Measurements from ENCODE around the gene ZSCAN12. TPM values are rescaled to one million over a fixed set of nuclear protein-coding genes. Genes with fewer than 3 reads are reported as not detected.

The ZSCAN12 gene
- total RNA-seq, 2 donors from 2014 or later: 2.9 TPM

GRCh38 chr6:28340310-28341095 is 59.0 kb downstream of the ZSCAN12 start:
- ATAC-seq (no peak), DNase-seq (no peak)
- H3K4me1 Mint-ChIP-seq: no peaks in the 10 kb centered on the region
- H3K4me3 Mint-ChIP-seq: no peak overlapping the region
- H3K27me3 Mint-ChIP-seq: peaks cover 26% of the 10 kb centered on the region
- H3K9me3 ChIP-seq (ENCODE audit: control insufficient read depth, low read length, poor library complexity, severe bottlenecking): no peaks in the 10 kb centered on the region
- H3K27ac Mint-ChIP-seq: no peak overlapping the region
- no peaks in the 10 kb centered on the region for H3K36me3 Mint-ChIP-seq (ENCODE audit: low read depth)

- no peak for ATAC-seq
- no peak overlapping the region for H3K4me3 Mint-ChIP-seq
- H3K36me3 Mint-ChIP-seq (ENCODE audit: low read depth): no peaks in the 10 kb centered on the region
- no peaks in the 10 kb centered on the region for H3K9me3 ChIP-seq (ENCODE audit: control insufficient read depth, low read length, poor library complexity, severe bottlenecking)
- peaks cover 3% of the 10 kb centered on the region for H3K27me3 Mint-ChIP-seq
- peaks cover 2% of the 10 kb centered on the region for H3K4me1 Mint-ChIP-seq
- no peak for DNase-seq
- H3K27ac Mint-ChIP-seq: no peak overlapping the region
Measured at GRCh38 chr6:28337121-28337520, 62.4 kb downstream of the ZSCAN12 start.

GRCh38 chr6:28336284-28337120 is 63.0 kb downstream of the ZSCAN12 start:
- ATAC-seq (peak; percentile 24), DNase-seq (no peak)
- Mint-ChIP-seq H3K36me3 (ENCODE audit: low read depth) (no peaks in the 10 kb centered on the region), H3K4me1 (peaks cover 2% of the 10 kb centered on the region), H3K27me3 (no peaks in the 10 kb centered on the region), H3K4me3 (no peak overlapping the region), H3K27ac (no peak overlapping the region)
- no peaks in the 10 kb centered on the region for H3K9me3 ChIP-seq (ENCODE audit: control insufficient read depth, low read length, poor library complexity, severe bottlenecking)

- H3K27ac Mint-ChIP-seq: no peak within 1 kb of the TSS
- H3K4me3 Mint-ChIP-seq: no peak within 1 kb of the TSS
- DNase-seq: peak; percentile 54 to 68 (median 55)
- H3K4me1 Mint-ChIP-seq: peaks cover 2% of the 10 kb centered on the region
- H3K36me3 Mint-ChIP-seq (ENCODE audit: low read depth): no peaks in the 10 kb centered on the region
- no peaks in the 10 kb centered on the region for H3K27me3 Mint-ChIP-seq
- peak; percentile 94 for ATAC-seq
- no peaks in the 10 kb centered on the region for H3K9me3 ChIP-seq (ENCODE audit: control insufficient read depth, low read length, poor library complexity, severe bottlenecking)
Measured at GRCh38 chr6:28335564-28336283, 63.8 kb downstream of the ZSCAN12 start, which contains the start of gene ZSCAN31. ZSCAN31 (minus strand) TSS chr6:28336148; CDS start chr6:28329683, 6,465 bp downstream.

GRCh38 chr6:28335040-28335563 is 64.4 kb downstream of the ZSCAN12 start:
- no peak for DNase-seq
- Mint-ChIP-seq H3K27ac (no peak overlapping the region), H3K4me3 (no peak overlapping the region), H3K36me3 (ENCODE audit: low read depth) (no peaks in the 10 kb centered on the region), H3K27me3 (no peaks in the 10 kb centered on the region), H3K4me1 (peaks cover 2% of the 10 kb centered on the region)
- no peaks in the 10 kb centered on the region for H3K9me3 ChIP-seq (ENCODE audit: control insufficient read depth, low read length, poor library complexity, severe bottlenecking)
- no peak for ATAC-seq

- H3K27me3 Mint-ChIP-seq: no peaks in the 10 kb centered on the region
- ATAC-seq: no peak
- peaks cover 2% of the 10 kb centered on the region for H3K4me1 Mint-ChIP-seq
- DNase-seq: no peak
- no peak overlapping the region for H3K27ac Mint-ChIP-seq
- H3K9me3 ChIP-seq (ENCODE audit: control insufficient read depth, low read length, poor library complexity, severe bottlenecking): no peaks in the 10 kb centered on the region
- peak overlapping the region; percentile 2 for H3K4me3 Mint-ChIP-seq
- no peaks in the 10 kb centered on the region for H3K36me3 Mint-ChIP-seq (ENCODE audit: low read depth)
Measured at GRCh38 chr6:28334286-28335039, 65.1 kb downstream of the ZSCAN12 start.

- Mint-ChIP-seq H3K27ac (no peak overlapping the region), H3K4me3 (no peak overlapping the region), H3K4me1 (peaks cover 2% of the 10 kb centered on the region), H3K27me3 (no peaks in the 10 kb centered on the region), H3K36me3 (ENCODE audit: low read depth) (no peaks in the 10 kb centered on the region)
- H3K9me3 ChIP-seq (ENCODE audit: control insufficient read depth, low read length, poor library complexity, severe bottlenecking): no peaks in the 10 kb centered on the region
- DNase-seq: no peak
- no peak for ATAC-seq
Measured at GRCh38 chr6:28333599-28334018, 65.9 kb downstream of the ZSCAN12 start.

- H3K36me3 Mint-ChIP-seq (ENCODE audit: low read depth): no peaks in the 10 kb centered on the region
- H3K9me3 ChIP-seq (ENCODE audit: control insufficient read depth, low read length, poor library complexity, severe bottlenecking): no peaks in the 10 kb centered on the region
- no peak for DNase-seq
- ATAC-seq: no peak
- no peaks in the 10 kb centered on the region for H3K27me3 Mint-ChIP-seq
- H3K27ac Mint-ChIP-seq: no peak overlapping the region
- H3K4me1 Mint-ChIP-seq: peaks cover 2% of the 10 kb centered on the region
- no peak overlapping the region for H3K4me3 Mint-ChIP-seq
Measured at GRCh38 chr6:28333047-28333446, 66.5 kb downstream of the ZSCAN12 start.

- ATAC-seq: no peak
- no peak for DNase-seq
- peaks cover 6% of the 10 kb centered on the region for H3K9me3 ChIP-seq (ENCODE audit: control insufficient read depth, low read length, poor library complexity, severe bottlenecking)
- no peak overlapping the region for H3K27ac Mint-ChIP-seq
- peaks cover 2% of the 10 kb centered on the region for H3K4me1 Mint-ChIP-seq
- no peaks in the 10 kb centered on the region for H3K36me3 Mint-ChIP-seq (ENCODE audit: low read depth)
- H3K27me3 Mint-ChIP-seq: no peaks in the 10 kb centered on the region
- no peak overlapping the region for H3K4me3 Mint-ChIP-seq
Measured at GRCh38 chr6:28330041-28330440, 69.5 kb downstream of the ZSCAN12 start.

Other genes with a start within 250 kb of the ZSCAN12 start
- 1 to 10 TPM; 1.6 to 1.9 TPM for gene ZSCAN9, start 174.5 kb downstream of the ZSCAN12 start, total RNA-seq
- 1 to 10 TPM; 1.1 to 2.1 TPM for gene ZKSCAN4, start 147.5 kb downstream of the ZSCAN12 start, total RNA-seq
- gene NKAPL, start 140.4 kb downstream of the ZSCAN12 start, total RNA-seq: not detected
- gene ZSCAN26, start 132.6 kb downstream of the ZSCAN12 start, total RNA-seq: 10 to 100 TPM in 1 of 2 donors, 1 to 10 TPM in 1; 7.3 to 14.9 TPM
- 1 to 10 TPM; 1.1 to 1.3 TPM for gene PGBD1, start 118.2 kb downstream of the ZSCAN12 start, total RNA-seq
- gene ZSCAN31, start 63.6 kb downstream of the ZSCAN12 start, total RNA-seq: under 1 TPM; 0.77 to 0.86 TPM
- gene ZKSCAN3, start 49.8 kb downstream of the ZSCAN12 start, total RNA-seq: 1 to 10 TPM; 2.0 to 3.9 TPM
- gene ZSCAN23, start 43.7 kb upstream of the ZSCAN12 start, total RNA-seq: under 1 TPM; 0.12 to 0.52 TPM
- gene GPX6, start 116.0 kb upstream of the ZSCAN12 start, total RNA-seq: not detected
- not detected for gene GPX5, start 126.1 kb upstream of the ZSCAN12 start, total RNA-seq

Measured in T-helper 17 cell (primary cell).